Lower leg skin (tissue), 4 donors: ENCODE measurements around the gene NOL3. TPM values are rescaled to one million over a fixed set of nuclear protein-coding genes. Genes with fewer than 3 reads are reported as not detected.
A peak's percentile ranks its signal among the peaks of the same experiment; 100 is the strongest.

Experiments used
- DNase-seq, 2 donors: peaks; one replicate each; pipeline ENCODE4 v3.0.0-alpha.2; 2019; ENCODE audit warnings: low spot score in 2 of 2
- H3K4me3 ChIP-seq: fragments of 200-600 bp; sonication (generic); 2 replicates; pipeline ENCODE4 v1.5.1; 2017; ENCODE audit warnings: mild to moderate bottlenecking, low read depth; ENCODE audit not compliant: poor library complexity, severe bottlenecking
- CTCF ChIP-seq, 3 donors: fragments of 450-650 bp; IDR thresholded peaks; one replicate each; pipeline ENCODE4 v1.5.1; 2016; ENCODE audit warnings: antibody characterized with exemption in 3 of 3, mild to moderate bottlenecking in 3 of 3, moderate library complexity in 2 of 3
- POLR2A ChIP-seq, 2 donors: fragments of 450-650 bp; IDR thresholded peaks; one replicate each; pipeline ENCODE4 v1.6.1; 2016 to 2017; ENCODE audit warnings: antibody characterized with exemption in 2 of 2, mild to moderate bottlenecking in 1 of 2, moderate library complexity in 1 of 2
- WGBS, 2 donors: methylation state at CpG; one replicate each; pipeline ENCODE4 v1.1.5; 2018; 5-methylcytosine and 5-hydroxymethylcytosine counted together
- intact Hi-C: fragments of 100-400 bp; cut with DNase I; formaldehyde crosslinking; loops from one replicate; pipeline ENCODE4 v1.15.0; 2023; ENCODE audit warnings: low total_unique reads
- total RNA-seq, 4 donors: library from RNA; depleted of rRNA; stranded (reverse); fragments of >200 nt; gene quantifications; one replicate each; pipeline ENCODE4 v1.1.0, GENCODE V29; 2016

Gene NOL3
- total RNA-seq, 4 donors from 2014 or later = 84.3 to 139 (median 115) TPM

GRCh38 chr16:67163164-67163998 is 7.0 kb upstream of the NOL3 start:
- DNase-seq = peak in 1 of 2 donors; percentile 90
- WGBS, 2 donors = 10 to 12% methylated on average over 57 to 85 of the region's 99 CpGs
- intact Hi-C loops = no loop called here
- no peak for TF ChIP-seq POLR2A (IDR thresholded peaks at IDR 0.05)
- TF ChIP-seq CTCF (IDR thresholded peaks at IDR 0.05) = no peak
- H3K4me3 ChIP-seq = peak overlapping the region; percentile 16

- DNase-seq = peak in 1 of 2 donors; percentile 89
- peak overlapping the region; percentile 16 for H3K4me3 ChIP-seq
- 0 to 3% methylated on average over 31 to 33 of the region's 34 CpGs for WGBS, 2 donors
- intact Hi-C loops = no loop called here
- no peak for TF ChIP-seq CTCF (IDR thresholded peaks at IDR 0.05)
- TF ChIP-seq POLR2A (IDR thresholded peaks at IDR 0.05) = no peak
Measured at GRCh38 chr16:67163999-67164558, 6.3 kb upstream of the NOL3 start.

GRCh38 chr16:67164599-67165061 is 5.7 kb upstream of the NOL3 start, which contains the start of gene HSF4:
TSS of gene HSF4 (plus strand) at chr16:67164745. CDS start at chr16:67164812, 67 bp downstream.
- peak in 1 of 2 donors; percentile 91 for DNase-seq
- peak within 1 kb of the TSS; percentile 16 for H3K4me3 ChIP-seq
- WGBS, 2 donors = 2 to 8% methylated on average over 10 to 31 of the region's 41 CpGs
- intact Hi-C loops = no loop called here
- TF ChIP-seq POLR2A (IDR thresholded peaks at IDR 0.05) = no peak
- no peak for TF ChIP-seq CTCF (IDR thresholded peaks at IDR 0.05)

- intact Hi-C loops = no loop called here
- DNase-seq = no peak
- TF ChIP-seq POLR2A (IDR thresholded peaks at IDR 0.05) (no peak), CTCF (IDR thresholded peaks at IDR 0.05) (no peak)
- H3K4me3 ChIP-seq = no peak overlapping the region
- WGBS, 2 donors = 49 to 52% methylated on average over 69 to 80 of the region's 85 CpGs
Measured at GRCh38 chr16:67165121-67166078, 4.9 kb upstream of the NOL3 start.

GRCh38 chr16:67166110-67166547 is 4.2 kb upstream of the NOL3 start:
- TF ChIP-seq POLR2A (IDR thresholded peaks at IDR 0.05) (no peak), CTCF (IDR thresholded peaks at IDR 0.05) (no peak)

More at GRCh38 chr16:67166110-67166547, 4.2 kb upstream of the NOL3 start:
- no peak overlapping the region for H3K4me3 ChIP-seq
- intact Hi-C loops = no loop called here
- WGBS, 2 donors = 63 to 81% methylated on average over 11 to 18 of the region's 18 CpGs
- DNase-seq = peak in 1 of 2 donors; percentile 80
